HL-60/S4 treated with retinoic acid at 250 ng/mL for 4 days and 3 days (cell line): ENCODE measurements around the gene SAMD10.
"Not testable (repeated sequence)": the region's sequence is repeated elsewhere in the genome, so short reads cannot be mapped to it uniquely, and the experiment has no call there.

Experiments
- in situ Hi-C: fragments of 300-500 bp; cut with MboI; formaldehyde crosslinking; loops from 2 replicates; pipeline ENCODE4 v1.7.0; 2022; ENCODE audit warnings: low sequenced_read_pairs

Gene SAMD10

GRCh38 chr20:63942969-63943807 lies 36.3 kb downstream of the SAMD10 start:
- in situ Hi-C loops = no loop called here

DNA sequence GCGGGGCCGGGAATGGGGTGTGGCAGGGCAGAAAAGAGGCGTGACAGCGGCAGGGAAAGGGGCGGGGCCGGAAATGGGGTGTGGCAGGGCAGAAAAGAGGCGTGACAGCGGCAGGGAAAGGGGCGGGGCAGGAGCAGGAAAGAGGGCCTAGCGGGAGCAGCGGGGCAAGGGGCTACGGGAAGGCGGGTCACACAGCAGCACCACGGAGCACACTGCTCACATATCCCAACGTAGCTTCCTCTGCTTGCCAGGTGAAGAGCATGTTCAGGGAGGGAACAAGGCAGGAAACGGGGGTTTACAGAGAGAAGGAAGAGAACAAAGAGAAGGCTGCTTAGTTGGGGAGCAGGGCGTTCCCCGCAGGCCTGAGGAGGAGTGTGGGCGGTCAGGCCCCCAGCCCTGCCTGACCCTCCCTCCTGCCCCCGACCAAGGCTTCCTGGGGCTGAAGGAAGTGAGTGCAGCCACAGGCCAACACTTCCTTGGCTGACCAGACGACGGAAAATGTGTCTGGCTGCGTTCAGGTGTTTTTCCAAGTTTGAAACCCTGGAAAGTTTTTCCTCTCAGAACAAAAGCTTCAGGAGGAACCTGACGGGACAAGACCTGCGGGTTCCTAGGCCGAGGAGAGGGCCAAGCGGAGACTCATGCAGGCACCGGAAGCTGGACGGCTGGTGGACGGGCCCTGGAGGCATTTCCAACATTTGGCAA lies 37.0 kb downstream of the SAMD10 start:
- in situ Hi-C loops = no loop called here

DNA sequence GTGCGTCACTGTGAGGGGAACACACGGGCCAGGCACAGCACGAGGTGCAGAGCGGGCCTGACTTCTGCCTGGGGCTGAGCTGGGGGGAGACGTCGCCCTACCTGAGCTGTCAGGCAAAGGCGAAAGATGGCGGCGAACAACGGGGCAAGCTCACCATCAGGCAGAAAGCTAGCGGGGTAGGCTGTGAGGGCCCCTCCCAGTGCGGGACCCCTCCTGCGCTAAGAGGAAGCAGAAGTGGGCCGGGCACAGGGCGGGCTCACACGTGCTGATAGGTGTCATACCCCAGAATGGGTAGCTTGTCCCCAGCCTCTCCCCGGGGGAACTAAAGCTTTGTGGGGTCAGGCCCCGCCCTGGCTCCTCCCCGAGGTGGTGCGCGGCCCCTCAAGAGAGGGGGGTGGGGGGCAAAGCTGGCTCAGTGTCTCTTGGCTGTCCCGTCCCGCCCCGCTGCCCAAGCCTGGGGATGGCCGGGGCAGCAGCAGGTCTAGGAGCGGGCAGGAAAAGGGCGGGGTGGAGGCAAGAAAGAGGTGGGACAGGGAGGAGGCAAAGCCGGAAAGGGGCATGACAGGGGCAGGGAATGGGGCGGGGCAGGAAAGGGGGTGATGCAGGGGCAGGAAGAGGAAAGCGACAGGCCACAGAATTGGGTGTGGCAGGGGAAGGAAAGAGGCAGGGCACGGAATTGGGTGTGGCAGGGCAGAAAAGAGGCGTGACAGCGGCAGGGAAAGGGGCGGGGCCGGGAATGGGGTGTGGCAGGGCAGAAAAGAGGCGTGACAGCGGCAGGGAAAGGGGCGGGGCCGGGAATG lies 38.0 kb downstream of the SAMD10 start:
- in situ Hi-C loops = no loop called here

DNA sequence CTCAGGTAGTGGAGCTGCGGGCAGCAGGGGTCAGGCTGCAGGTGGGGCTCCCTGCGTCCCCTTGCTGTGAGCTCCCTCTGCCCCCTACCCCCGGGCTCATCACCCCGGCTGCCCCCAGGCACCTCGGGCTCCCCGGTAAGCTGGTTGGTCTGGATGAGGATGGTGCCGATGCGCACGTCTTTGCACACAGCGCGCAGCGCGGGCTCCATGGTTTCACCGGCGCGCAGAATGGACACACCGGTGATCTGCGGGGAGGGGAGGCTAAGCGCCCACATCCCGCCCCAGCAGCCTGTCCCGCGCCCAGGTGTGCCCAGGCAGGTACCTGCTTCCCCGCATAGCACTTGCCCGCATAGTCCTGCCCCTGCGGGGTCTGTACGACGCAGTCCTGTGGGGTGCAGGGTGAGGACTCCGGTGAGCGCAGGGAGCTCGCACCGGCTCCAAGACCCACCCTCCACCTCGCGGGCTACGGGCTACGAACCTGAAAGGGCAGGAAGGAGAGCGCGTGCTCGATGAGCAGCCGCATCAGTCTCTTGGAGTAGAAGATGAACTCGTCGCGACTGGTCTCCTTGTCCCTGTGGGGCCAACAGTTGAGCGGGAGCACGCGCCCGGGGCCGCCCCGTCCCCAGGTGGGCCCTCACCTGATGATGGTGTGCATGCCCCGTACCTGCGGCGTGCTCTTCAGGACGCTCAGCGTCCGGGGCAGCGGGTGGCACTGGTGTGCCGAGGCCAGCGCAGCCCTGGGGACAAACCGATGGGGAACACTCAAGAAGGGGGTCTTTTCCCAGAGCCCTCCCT lies 38.8 kb downstream of the SAMD10 start:
- in situ Hi-C loops = no loop called here

- in situ Hi-C loops = no loop called here
These were observed 39.4 kb downstream of the SAMD10 start for GRCh38 chr20:63940071-63940471.

DNA sequence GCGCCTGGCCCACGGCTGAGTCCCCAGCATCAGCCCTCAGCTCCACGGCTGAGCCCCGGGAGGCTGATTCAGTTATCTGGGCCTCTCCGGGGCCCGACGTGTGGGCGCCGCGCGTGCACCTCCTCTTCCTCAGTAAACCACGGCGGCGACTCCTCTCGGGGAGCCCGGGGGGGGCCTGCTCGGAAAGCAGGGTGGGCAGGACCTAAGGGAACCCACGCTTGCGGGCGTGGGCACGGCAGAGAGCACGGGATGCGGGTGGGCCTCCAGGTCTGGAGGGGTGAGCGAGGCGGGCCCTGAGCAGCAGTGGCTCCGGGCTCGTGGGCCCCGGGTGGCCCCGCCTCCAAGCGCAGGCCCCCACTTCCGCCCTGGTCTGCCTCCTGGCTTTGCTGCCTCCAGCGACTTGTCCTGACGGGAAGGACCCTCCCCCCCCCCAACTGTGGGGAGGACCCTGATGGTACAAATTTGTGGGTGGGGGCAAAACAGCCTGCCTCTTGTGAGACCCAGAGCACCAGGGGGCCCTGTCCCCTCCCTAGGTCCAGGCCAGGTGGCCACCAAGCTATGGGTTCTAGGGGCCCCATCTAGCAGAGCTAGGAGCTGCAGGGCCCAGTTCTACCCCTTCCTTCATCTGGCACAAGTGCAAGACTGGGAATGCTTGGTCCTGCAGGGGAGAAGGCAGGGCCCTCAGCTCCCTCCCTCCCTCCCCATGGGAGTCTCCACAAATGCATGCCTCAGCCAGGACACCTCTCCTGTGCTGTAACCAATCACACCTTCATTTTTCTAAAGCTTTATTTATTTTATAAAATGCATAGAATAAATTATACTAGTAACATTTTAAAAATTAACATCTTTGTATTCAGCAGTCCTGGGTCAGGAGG lies 40.1 kb downstream of the SAMD10 start:
- in situ Hi-C loops = no loop called here

DNA sequence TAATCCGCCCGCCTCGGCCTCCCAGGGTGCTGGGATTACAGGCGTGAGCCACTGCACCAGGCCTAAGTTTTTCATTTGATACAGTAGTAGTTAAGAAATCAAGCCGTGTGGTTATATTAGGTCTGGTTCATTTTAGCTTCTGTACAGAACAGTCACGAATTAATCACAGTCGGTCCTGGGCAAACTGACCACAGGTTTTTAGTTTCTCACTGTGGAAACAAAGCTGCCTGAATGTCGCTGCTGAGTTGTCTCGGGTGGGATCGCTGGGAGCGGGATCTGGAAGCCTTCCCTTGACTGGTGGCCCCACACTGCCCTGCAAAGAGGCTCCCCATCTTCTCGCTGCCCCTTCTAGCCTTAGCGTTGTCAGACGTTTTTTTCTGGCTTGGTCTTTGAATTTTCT lies 41.8 kb downstream of the SAMD10 start:
- in situ Hi-C loops = no loop called here

GRCh38 chr20:63935447-63935846 lies 44.0 kb downstream of the SAMD10 start:
- in situ Hi-C loops = no loop called here

DNA sequence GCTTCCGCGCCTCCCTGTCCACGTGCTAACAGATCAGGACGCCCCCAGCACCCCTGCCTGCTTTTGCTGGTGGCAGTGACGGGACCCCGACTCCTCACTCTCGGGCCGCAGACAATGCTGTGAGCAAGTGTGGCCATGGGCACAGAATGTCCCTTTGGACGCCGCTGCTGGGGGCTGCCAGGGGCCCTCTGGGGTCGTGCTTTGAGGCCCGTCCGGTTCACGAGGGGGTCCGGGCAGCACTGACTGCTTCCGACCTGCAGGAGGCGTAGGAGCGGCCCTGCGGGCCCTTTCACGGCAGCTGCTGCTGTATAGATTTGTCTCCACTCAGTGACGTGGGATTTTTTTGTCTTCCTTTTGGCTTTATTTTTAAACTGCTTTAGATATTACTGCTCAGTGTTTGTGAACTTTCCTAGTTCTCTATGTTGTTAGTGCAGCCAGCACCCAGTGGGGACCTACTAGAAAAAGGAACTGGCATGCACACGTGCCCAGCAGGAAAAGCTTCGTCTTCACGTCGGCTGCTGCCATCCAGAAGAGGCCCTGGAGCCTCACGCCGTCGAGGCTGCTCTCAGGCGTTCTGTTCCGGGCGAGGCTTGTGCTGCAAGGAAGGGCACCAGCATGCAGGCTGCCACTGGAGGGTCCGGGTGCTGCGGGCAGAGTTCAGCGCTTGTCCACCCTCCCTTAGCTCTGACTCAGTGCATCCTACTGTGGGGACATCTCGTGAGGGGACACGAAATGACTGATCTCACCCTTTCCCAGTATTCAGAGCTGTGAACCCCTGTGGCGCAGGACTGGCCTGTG lies 45.0 kb downstream of the SAMD10 start:
- in situ Hi-C loops = no loop called here

GRCh38 chr20:63933646-63934045 lies 45.8 kb downstream of the SAMD10 start:
- in situ Hi-C loops = no loop called here

DNA sequence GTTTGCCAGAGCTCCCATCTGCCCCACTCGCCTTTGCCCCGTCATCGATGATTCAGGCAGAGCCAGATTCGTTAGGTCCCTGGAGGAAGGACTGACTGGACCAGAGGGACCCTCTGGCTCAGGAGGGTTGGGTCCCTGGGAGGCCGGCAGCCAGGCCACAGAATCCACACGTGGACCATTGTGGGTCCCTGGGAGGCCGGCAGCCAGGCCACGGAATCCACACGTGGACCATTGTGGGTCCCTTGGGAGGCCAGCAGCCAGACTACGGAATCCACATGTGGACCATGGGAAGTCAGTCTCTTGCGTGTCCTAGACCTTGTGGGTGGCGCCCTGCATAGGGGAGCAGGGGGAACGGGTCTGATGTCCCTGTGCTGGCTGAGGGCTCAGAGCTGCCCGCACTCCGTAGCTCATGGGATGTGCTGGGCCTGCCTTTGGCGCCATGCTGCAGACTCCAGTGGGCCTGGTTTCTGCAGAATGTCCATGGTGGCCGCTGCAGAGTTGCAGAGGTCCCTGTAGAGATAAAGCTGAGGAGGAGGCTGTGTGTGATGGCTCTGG lies 46.8 kb downstream of the SAMD10 start:
- in situ Hi-C loops = no loop called here

- in situ Hi-C loops = no loop called here
These were observed 47.7 kb downstream of the SAMD10 start for GRCh38 chr20:63931735-63932134.

GRCh38 chr20:63930971-63931553 lies 48.4 kb downstream of the SAMD10 start:
- in situ Hi-C loops = no loop called here

- in situ Hi-C loops = not testable (repeated sequence)
These were observed 50.0 kb downstream of the SAMD10 start for GRCh38 chr20:63929473-63929883.

GRCh38 chr20:63929071-63929470 lies 50.4 kb downstream of the SAMD10 start:
- in situ Hi-C loops = no loop called here

- in situ Hi-C loops = no loop called here
These were observed 53.1 kb downstream of the SAMD10 start for GRCh38 chr20:63926298-63926697.

DNA sequence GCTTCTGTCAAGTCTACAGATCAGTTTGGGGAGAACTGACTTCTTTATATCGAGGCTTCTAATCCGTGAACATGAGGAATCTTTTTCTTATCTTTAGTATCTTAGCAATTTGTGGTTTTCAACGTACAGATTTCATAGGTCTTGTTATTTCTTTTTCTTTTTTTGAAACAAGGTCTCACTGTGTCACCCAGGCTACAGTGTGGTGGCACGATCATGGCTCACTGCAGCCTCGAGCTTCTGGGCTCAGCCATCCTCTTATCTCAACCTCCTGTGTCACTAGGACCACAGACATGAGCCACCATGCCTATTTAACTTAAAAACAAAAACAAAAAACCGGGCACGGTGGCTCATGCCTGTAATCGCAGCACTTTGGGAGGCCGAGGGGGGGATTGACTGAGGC lies 55.2 kb downstream of the SAMD10 start:
- in situ Hi-C loops = no loop called here
